ENCODE data around the gene FAM98B.
"Not testable (repeated sequence)": the region's sequence is repeated elsewhere in the genome, so short reads cannot be mapped to it uniquely, and the experiment has no call there.

Gene FAM98B

GRCh38 chr15:38453971-38454695 is at the start of gene FAM98B:
Gene FAM98B, plus strand, starts transcription at chr15:38454127. Its CDS starts 35 bp downstream, at chr15:38454162.
- DNase-seq (ENCODE audit: low spot score), result peak; percentile 83

DNA sequence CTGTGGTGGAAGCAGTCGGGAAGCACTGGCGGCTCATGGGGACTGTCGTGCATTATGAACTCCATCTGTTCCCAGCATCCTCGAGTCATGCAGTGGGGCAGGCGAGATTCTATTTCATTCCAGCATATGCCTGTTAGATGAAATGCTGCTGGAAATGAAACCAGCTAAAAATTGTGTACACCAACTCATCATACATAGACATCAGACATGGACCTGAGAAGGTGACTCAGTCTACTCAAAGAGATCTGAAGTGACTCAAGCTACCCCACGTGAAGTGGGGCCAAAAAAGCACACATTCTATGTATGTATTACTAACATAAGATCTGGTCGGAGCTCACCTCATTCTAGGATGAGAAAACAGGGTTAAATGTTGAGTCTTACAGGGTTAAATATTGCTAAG is 47.5 kb upstream of the FAM98B start:
- DNase-seq (ENCODE audit: low spot score), result no peak

- no peak for DNase-seq (ENCODE audit: low spot score)
These were observed 45.4 kb upstream of the FAM98B start for GRCh38 chr15:38408576-38408975.

DNA sequence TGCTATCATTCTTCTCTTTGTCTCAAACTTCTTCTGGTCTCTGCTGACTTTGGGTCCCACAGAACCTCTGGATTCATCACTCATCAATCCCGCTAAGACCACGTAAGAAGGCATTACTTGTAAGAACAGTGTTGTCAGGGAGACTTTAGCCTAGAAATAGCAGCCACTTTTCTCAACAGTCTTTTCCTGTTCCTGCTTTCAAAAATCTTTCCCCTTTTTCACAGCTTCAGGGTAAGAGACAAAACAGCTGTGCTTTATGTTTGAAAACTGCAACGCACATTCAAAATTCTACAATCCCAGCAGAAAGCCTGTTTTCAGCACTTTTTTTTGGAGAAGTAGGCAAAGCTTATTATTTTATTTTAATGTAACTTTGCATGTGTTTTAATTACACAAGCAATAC is 42.0 kb upstream of the FAM98B start:
- no peak for DNase-seq (ENCODE audit: low spot score)

DNA sequence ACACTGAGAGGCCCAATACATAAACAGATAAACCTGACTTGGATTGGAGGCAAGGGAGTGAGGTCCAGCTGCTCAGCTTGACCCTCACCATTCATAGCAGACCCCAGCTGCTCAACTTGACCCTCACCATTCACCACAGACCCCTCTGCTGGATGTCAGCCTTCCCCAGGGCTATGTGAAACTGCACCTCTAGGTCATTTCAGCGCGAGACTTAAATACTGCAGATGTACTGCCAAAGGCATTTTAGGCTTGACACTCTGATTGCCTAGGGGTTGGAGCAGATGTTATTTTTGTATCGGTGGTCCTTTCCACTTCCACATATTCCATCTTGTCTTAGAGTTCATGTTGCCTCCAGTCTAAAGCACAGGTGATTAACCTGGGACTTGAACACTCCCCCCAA is 41.5 kb upstream of the FAM98B start:
- no peak for DNase-seq (ENCODE audit: low spot score)

DNA sequence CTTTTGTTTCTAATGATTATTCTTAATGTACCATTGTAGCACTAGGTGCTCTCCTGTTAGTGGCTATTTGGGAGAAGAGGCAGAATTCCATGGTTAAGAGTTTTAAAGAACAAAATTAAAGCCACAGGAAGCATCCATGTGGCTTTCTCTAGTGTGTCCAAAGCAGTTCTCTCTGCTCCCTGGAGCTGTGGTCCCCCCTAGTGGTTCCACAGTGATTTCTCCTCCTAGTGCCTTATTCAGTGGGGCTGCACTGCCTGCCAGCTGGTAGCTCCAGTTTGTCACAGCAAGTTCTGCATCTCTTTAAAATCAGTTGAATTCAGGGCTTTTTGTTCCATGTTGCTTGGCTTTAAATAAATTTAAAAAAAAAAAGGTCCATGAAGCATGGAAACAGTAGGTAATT is 39.6 kb upstream of the FAM98B start:
- DNase-seq (ENCODE audit: low spot score), result peak; percentile 71

- DNase-seq (ENCODE audit: low spot score), result no peak
These were observed 32.7 kb upstream of the FAM98B start for GRCh38 chr15:38421069-38421690.

DNA sequence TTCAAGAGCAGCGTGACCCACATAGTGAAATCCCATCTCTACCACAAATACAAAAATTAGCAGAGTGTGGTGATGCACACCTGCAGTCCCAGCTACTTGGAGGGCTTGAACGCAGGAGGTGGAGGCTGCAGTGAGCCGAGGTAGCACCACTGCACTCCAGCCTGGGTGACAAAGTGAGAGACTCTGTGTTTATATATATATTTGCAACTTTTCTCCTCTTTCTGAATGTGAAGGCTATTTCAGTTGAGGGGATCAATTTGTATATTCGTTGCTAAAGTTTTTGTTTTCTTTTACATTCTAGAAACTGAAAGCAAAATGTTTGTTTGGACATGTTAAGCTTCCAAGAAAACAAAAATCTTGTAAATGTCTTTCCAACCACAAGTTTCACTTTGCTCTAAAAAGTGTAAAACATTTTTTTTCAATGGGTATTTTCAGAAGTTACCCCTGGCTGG is 29.8 kb upstream of the FAM98B start:
- no peak for DNase-seq (ENCODE audit: low spot score)

DNA sequence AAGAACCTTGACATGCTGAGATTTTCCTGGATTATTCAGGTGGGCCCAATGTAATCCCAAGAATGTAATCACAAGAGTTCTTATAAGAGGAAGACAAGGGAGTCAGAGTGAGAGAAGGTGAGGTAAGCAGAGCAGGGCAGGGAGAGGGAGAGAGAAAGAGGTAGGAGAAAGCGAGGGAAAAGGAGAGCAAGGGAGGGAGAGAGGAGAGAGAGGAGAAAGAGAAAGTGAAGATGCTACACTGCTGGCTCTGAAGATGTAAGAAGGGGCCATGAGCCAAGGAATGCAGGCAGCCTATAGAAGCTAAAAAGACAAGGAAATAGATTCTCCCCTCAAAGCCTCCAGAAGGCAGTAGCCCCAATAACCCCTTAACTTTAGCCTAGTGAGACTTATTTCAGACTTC is 28.7 kb upstream of the FAM98B start:
- DNase-seq (ENCODE audit: low spot score), result no peak

GRCh38 chr15:38427380-38427779 is 26.5 kb upstream of the FAM98B start:
- DNase-seq (ENCODE audit: low spot score), result no peak

DNA sequence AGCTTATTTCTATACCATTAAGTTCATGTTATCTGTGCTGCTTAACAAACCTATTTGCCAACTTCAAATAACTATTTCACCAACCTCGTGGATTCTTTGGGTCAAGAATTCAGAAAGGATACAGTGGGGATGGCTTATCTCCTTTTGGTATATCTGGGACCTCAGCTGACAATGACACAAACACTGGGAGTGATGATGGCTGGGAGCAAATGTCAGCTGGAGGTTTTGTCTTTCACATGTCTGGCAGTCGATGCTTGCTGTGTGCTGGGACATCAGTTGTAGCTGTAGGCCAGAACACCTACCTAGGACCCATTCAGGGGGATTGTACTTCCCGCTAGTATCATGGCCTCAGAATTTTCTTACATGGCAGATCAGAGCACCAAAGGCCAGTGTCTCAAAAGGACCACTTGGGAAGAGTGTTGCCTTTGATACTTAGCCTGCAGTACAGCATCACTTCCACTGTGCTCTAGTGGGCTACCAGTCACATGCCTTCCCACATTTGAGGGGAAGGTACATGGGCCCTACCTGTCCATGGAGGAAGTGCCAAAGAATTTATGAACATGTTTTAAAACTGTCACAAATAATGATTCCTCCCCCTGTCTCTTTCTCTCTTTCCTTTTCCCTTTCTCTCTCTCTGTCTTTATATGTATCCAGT is 23.7 kb upstream of the FAM98B start:
- DNase-seq (ENCODE audit: low spot score), result no peak

DNA sequence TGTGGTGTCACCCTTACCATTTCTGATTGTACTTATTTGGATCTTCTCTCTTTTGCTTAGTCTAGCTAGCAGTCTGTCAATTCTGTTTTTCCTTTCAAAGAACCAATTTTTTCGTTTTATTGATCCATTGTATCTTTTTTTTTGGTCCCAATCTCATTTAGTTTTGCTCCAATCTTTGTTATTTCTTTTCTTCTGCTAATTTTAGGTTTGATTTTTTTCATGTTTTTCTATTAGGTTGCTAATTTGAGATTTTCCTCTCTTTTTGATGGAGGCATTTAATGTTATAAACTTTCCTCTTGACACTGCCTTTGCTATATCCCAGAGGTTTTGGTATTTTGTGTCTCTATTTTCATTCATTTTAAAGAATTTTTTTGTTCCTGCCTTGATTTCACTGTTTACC is 16.9 kb upstream of the FAM98B start:
- DNase-seq (ENCODE audit: low spot score), result no peak

- not testable (repeated sequence) for DNase-seq (ENCODE audit: low spot score)
These were observed 16.3 kb upstream of the FAM98B start for GRCh38 chr15:38437603-38438002.

DNA sequence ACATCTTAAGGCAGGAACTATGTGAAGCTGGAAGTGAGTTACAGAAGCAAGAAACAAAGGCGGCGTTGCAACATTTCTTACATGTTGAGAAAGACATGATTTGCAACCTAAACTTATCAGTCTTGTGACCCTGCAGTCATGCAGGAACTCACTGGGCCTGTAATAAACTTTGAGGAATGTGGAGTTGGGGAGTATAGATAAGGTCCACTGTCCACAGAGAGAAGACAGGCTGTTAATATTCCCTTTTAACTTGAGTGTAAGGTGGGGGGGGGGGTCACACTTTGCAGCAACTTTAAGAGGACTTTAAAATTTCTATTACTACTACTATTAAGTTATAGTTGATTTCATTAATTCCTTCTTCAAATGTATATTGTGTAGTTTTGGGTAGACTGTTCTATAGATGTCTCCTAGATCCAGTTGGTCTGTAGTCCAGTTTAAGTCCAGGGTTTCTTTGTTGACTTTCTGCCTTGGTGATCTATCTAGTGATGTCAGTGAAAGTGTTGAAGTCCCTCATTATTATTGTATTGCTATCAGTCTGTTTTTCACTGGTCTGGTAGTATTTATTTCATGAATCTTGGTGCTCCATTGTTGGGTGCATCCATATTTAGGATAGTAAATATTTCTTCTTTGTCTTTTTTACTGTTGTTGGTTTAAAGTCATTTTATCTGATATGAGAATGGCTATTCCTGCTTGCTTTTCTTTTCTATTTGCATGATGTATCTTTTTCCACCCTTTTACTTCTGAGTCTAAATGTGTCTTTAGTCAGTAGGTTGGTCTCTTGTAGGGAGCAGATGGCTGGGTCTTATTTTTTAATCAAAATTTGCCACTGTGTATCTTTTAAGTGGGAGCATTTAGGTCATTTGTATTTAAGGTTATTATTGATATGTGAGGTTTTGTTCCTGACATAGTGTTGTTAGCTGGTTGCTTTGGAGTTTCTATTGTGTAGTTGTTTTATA is 15.6 kb upstream of the FAM98B start:
- no peak for DNase-seq (ENCODE audit: low spot score)

DNA sequence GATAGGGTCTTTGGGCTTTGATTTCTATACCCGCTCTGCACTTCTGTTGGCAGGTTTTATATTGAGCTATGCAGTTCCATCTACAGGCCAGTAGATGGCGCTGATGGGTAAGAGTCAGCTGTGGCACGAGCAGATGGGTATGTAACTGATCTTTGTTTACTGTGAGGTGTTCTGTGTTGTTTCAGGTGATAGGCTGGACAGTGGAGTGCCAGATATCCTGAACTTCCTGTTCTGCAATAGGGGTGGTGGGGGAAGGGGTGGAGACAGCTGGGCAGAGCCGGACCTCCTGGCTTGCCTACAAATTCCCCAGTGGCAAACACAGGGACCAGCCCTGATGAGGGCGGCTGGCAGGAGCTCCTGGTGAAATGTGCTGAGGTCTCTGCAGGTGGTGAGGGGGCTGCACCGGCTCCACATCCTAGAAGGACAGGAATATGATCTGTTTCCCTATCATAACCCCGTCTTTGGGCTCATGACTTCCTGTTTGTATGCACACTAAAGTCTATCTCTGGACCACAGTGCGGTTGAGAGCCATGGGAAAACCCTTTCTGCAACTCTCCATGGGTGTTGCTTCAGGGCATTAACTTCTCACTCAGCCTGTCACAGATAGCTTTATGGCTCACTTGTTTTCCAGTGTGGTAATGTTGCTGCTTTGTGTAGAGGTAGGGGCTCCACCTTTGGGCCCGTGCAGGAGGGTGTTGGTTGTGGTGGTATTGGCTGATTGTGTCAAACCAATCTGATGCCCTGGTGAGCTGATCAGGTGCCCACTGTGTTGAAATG is 13.4 kb upstream of the FAM98B start:
- peak; percentile 66 for DNase-seq (ENCODE audit: low spot score)

GRCh38 chr15:38441130-38441519 is 12.8 kb upstream of the FAM98B start:
- DNase-seq (ENCODE audit: low spot score), result no peak

DNA sequence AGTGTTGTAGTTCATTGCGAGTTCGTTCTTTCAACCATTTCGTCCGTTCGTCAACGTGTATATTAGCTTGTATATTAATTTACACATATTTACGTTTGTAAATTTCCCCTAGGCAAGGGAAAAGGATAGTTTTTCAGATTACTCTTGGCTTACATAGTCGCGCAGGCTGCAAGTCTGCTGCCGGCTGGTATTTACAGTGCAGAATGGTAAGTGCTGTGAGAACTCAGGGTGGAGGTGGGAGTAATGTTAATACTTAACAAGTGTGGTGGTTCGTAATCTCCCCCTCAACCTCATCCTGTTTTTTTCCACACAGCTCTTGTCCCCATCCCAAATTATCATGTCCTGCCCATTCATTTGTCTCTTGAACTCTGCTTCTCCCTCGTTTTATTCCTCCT is 766 bp downstream of the FAM98B start:
- peak; percentile 19 for DNase-seq (ENCODE audit: low spot score)

- DNase-seq (ENCODE audit: low spot score), result peak; percentile 54
These were observed 1.2 kb downstream of the FAM98B start for GRCh38 chr15:38455092-38455491.

- no peak for DNase-seq (ENCODE audit: low spot score)
These were observed 4.7 kb downstream of the FAM98B start for GRCh38 chr15:38458646-38459045.

- no peak for DNase-seq (ENCODE audit: low spot score)
These were observed 5.6 kb downstream of the FAM98B start for GRCh38 chr15:38459480-38459879.

- DNase-seq (ENCODE audit: low spot score), result no peak
These were observed 6.6 kb downstream of the FAM98B start for GRCh38 chr15:38460543-38460942.

Measured in RKO (cell line).